DMS153 treated with DMSO at 0.1 percent for 48 hours (cell line): Measurements from ENCODE around the gene MAP3K7.

Experiments
- DNase-seq: peaks from one replicate; lab custom pipeline; 2025; ENCODE audit not compliant: unreplicated experiment; lab: John Stamatoyannopoulos, UW

Gene MAP3K7

GRCh38 chr6:90586836-90587638, at the start of gene MAP3K7:
Gene MAP3K7 (minus strand): TSS chr6:90587072. CDS start chr6:90586883, 189 bp downstream.
- DNase-seq = peak; percentile 94

GRCh38 chr6:90631046-90631445, 44.2 kb upstream of the MAP3K7 start:
- DNase-seq = no peak

GRCh38 chr6:90621581-90621980, 34.7 kb upstream of the MAP3K7 start:
- no peak for DNase-seq

GRCh38 chr6:90619221-90619620, 32.3 kb upstream of the MAP3K7 start:
- no peak for DNase-seq

- no peak for DNase-seq
These were observed 25.4 kb upstream of the MAP3K7 start for GRCh38 chr6:90612313-90612680.

GRCh38 chr6:90611543-90612312, 24.9 kb upstream of the MAP3K7 start:
- no peak for DNase-seq

GRCh38 chr6:90610751-90611542, 24.1 kb upstream of the MAP3K7 start:
- DNase-seq = peak; percentile 56

- DNase-seq = no peak
These were observed 23.5 kb upstream of the MAP3K7 start for GRCh38 chr6:90610301-90610750.

- no peak for DNase-seq
These were observed 19.0 kb upstream of the MAP3K7 start for GRCh38 chr6:90605749-90606340.

GRCh38 chr6:90604546-90604945, 17.7 kb upstream of the MAP3K7 start:
- DNase-seq = no peak

- no peak for DNase-seq
These were observed 12.3 kb upstream of the MAP3K7 start for GRCh38 chr6:90599151-90599550.

GRCh38 chr6:90598192-90598951, 11.5 kb upstream of the MAP3K7 start:
- DNase-seq = no peak

GRCh38 chr6:90596967-90597539, 10.2 kb upstream of the MAP3K7 start:
- no peak for DNase-seq

GRCh38 chr6:90595854-90596253, 9.0 kb upstream of the MAP3K7 start:
- DNase-seq = no peak

GRCh38 chr6:90586546-90586835, 381 bp downstream of the MAP3K7 start:
- no peak for DNase-seq

GRCh38 chr6:90584636-90585255, 2.1 kb downstream of the MAP3K7 start:
- no peak for DNase-seq

GRCh38 chr6:90583836-90584481, 2.9 kb downstream of the MAP3K7 start:
- DNase-seq = no peak

- no peak for DNase-seq
These were observed 3.6 kb downstream of the MAP3K7 start for GRCh38 chr6:90583179-90583835.

GRCh38 chr6:90581146-90581545, 5.7 kb downstream of the MAP3K7 start:
- no peak for DNase-seq
